SK-N-SH (cell line): ENCODE data around the gene ADAMTS2. TPM values are rescaled to one million over a fixed set of nuclear protein-coding genes. Genes with fewer than 3 reads are reported as not detected.

Source experiments
- CTCF ChIA-PET: fragments of 300-600, 350-600 bp; formaldehyde crosslinking; extraction: SDS; loops from one replicate; lab custom pipeline; 2021; lab: Yijun Ruan, JAX
- POLR2A ChIA-PET: fragments of 350-600 bp; sonication (Branson Sonifier 250); formaldehyde crosslinking; extraction: SDS; loops from one replicate; lab custom pipeline; 2020; ENCODE audit warnings: antibody characterized with exemption, inconsistent platforms; lab: Yijun Ruan, JAX
- DNase-seq: peaks from one replicate; pipeline ENCODE4 v3.0.0; 2012
- H2AFZ ChIP-seq: fragments of 200-600 bp; sonication (generic); 2 replicates; pipeline ENCODE4 v1.8.1; 2016; ENCODE audit warnings: antibody characterized with exemption, mild to moderate bottlenecking, low read depth
- H3F3A ChIP-seq: fragments of 200-600 bp; sonication (generic); replicated peaks from 2 replicates; pipeline ENCODE3; 2016; ENCODE audit warnings: antibody characterized with exemption, mild to moderate bottlenecking; ENCODE audit not compliant: insufficient read depth
- H3K27ac ChIP-seq, 2 experiments: fragments of 200-500 bp in 1 of 2; fragments of 200-600 bp in 1 of 2; sonication (Bioruptor generic) in 1 of 2; sonication (generic), shearing (Covaris generic) in 1 of 2; 2 replicates each; pipeline versions ENCODE4 v1.5.1 to v1.6.1; 2014 to 2016; ENCODE audit warnings: low read depth in 2 of 2, inconsistent platforms in 1 of 2, low read length in 1 of 2, mild to moderate bottlenecking in 1 of 2, mixed read lengths in 1 of 2
- H3K27me3 ChIP-seq: fragments of 200-600 bp; sonication (generic), shearing (Covaris generic); 2 replicates; pipeline ENCODE4 v1.6.1; 2016; ENCODE audit warnings: mixed run types; ENCODE audit not compliant: insufficient read depth
- H3K36me3 ChIP-seq, 2 experiments: fragments of 200-500 bp in 1 of 2; fragments of 200-600 bp in 1 of 2; sonication (Bioruptor generic) in 1 of 2; sonication (generic) in 1 of 2; replicated peaks in 1 of 2; 2 replicates each; pipeline versions ENCODE3 to v1.5.1; 2014 to 2016; ENCODE audit warnings: low read length in 1 of 2, mild to moderate bottlenecking in 1 of 2; ENCODE audit not compliant: insufficient read depth in 2 of 2, control insufficient read depth in 1 of 2
- H3K4me1 ChIP-seq, 2 experiments: fragments of 200-500 bp in 1 of 2; fragments of 200-600 bp in 1 of 2; sonication (Bioruptor generic) in 1 of 2; sonication (generic), shearing (Covaris generic) in 1 of 2; 2 replicates each; pipeline versions ENCODE4 v1.5.1 to v1.6.1; 2014 to 2016; ENCODE audit warnings: low read depth in 1 of 2, low read length in 1 of 2, mixed run types in 1 of 2; ENCODE audit not compliant: insufficient read depth in 2 of 2, control insufficient read depth in 1 of 2
- H3K4me2 ChIP-seq: fragments of 200-600 bp; sonication (generic), shearing (Covaris generic); 2 replicates; pipeline ENCODE4 v1.6.1; 2017; ENCODE audit warnings: mixed run types
- H3K4me3 ChIP-seq, 2 experiments: fragments of 200-500 bp in 1 of 2; fragments of 200-600 bp in 1 of 2; sonication (Bioruptor generic) in 1 of 2; sonication (generic), shearing (Covaris generic) in 1 of 2; 2 replicates each; pipeline versions ENCODE4 v1.5.1 to v1.8.1; 2014 to 2016; ENCODE audit warnings: low read depth in 2 of 2, inconsistent platforms in 1 of 2, low read length in 1 of 2, mild to moderate bottlenecking in 1 of 2, mixed read lengths in 1 of 2, moderate library complexity in 1 of 2
- H3K79me2 ChIP-seq: fragments of 200-600 bp; sonication (generic); 2 replicates; pipeline ENCODE4 v1.8.1; 2017; ENCODE audit warnings: mild to moderate bottlenecking; ENCODE audit not compliant: insufficient read depth
- H3K9ac ChIP-seq: fragments of 200-600 bp; sonication (generic); 2 replicates; pipeline ENCODE4 v1.6.1; 2017; ENCODE audit warnings: mixed run types
- H3K9me2 ChIP-seq: fragments of 200-600 bp; sonication (generic); 2 replicates; pipeline ENCODE4 v1.6.1; 2017; ENCODE audit warnings: mixed run types
- H3K9me3 ChIP-seq: fragments of 200-600 bp; sonication (generic); 2 replicates; pipeline ENCODE4 v1.6.1; 2017; ENCODE audit warnings: mixed run types, mild to moderate bottlenecking, moderate library complexity
- H4K20me1 ChIP-seq: fragments of 200-600 bp; sonication (generic); 2 replicates; pipeline ENCODE4 v1.6.1; 2017; ENCODE audit warnings: mild to moderate bottlenecking, mixed run types; ENCODE audit not compliant: insufficient read depth
- JUND ChIP-seq: IDR thresholded peaks from 2 replicates; pipeline ENCODE4 v1.4.0; 2012
- RCOR1 ChIP-seq: fragments of 150-350 bp; IDR thresholded peaks from 2 replicates; pipeline ENCODE4 v1.6.1; 2017; ENCODE audit warnings: antibody characterized with exemption, low read length
- TAF1 ChIP-seq: IDR thresholded peaks from 2 replicates; pipeline ENCODE4 v1.6.1; 2012; ENCODE audit warnings: low read depth, mild to moderate bottlenecking, low read length, moderate library complexity, borderline replicate concordance
- WGBS: methylation state at CpG from one replicate; pipeline ENCODE4 v1.1.6; 2017; ENCODE audit warnings: low lambda C conversion rate; 5-methylcytosine and 5-hydroxymethylcytosine counted together
- polyA plus RNA-seq, 3 experiments: library from polyadenylated mRNA; depleted of rRNA; stranded (reverse); fragments of >200 nt; gene quantifications; 2 replicates each; pipeline ENCODE4 v1.2.3, GENCODE V29; 2012
- TF ChIP-seq, protein P1 (sequence below): IDR thresholded peaks from 2 replicates; pipeline ENCODE4 v1.6.1; 2012; ENCODE audit warnings: mild to moderate bottlenecking, low read depth, low read length, moderate library complexity

ADAMTS2 gene
- polyA plus RNA-seq, 1 of the 3 experiments (the other 2 are of a cell fraction) = 0.12 TPM

DNA sequence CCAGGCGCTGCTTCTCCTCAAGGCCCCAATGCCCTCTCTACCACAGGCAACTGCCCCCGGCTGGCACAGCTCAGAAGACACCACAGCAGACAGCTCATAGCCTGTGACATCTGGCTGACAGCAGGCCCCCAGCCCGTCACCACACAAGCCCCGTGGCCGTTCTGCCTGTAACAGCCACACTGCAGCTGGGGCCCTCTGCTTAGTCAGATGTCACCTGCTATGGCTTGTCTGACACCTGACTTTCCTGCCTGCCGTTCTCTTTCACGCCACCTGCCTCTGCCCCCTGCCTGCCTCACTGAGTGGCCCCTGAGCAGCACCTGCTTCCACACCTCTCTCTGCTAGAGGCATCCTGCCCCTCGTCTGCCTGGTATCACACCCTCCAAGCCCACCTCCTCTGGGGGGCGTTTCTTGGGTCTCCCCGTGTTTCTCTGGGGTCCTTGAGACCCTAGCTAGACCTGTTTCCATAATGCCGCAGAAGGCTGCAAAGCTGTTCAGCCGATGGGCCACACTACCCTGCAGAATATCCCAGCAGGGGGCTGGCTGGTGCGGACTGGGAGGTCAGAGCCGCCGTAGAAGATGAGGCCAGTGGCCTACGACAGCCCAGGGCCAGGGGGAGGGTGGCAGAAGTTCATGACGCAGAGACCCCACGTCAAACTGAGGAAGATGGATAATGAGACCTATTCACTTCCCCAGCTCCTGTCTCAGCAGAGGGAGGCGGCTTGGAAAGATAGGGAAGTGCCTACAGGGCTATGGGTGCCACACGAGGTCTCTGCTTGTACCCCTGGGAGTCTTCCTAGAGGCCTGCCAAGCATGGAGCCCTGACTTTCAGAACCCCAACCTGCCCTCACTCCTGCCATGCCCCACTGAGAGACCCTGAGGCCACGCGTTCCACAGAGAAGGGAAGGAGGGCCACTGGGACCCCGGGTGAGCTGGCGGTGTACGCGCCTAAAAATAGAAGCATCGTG is 190.0 kb downstream of the ADAMTS2 start:
- WGBS = 40% methylated on average over 15 of the region's 27 CpGs

DNA sequence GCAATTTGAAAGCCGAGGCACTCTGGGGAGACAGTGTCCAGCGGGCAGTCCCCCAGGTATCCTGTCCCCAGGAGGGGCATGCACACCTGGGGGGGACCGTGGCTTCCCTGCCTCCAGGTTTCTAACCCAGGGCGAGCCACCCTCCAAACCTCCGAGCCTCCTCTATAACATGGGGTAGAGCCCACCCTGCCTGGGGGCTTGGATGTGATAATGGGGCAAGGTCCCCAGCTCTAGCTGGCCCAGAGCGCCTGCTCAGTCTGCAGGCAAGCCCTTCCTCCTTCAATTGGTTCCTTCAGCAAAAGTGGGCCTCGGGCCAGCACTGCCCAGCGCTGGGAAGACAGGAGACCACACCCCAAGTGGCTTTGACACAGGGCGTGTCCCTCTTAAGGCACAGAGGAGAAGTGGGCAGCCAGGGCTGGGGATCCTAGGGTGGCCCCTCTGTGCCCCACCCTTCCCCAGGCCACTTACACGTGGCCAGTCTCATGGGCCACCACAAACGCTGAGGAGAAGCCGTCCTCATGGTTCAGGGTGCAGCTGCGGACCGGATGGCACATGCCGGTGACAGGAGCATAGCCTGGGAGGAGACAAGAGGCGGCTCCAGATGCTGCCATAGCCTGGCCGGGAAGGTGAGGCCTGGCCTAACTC is 190.8 kb downstream of the ADAMTS2 start:
- ChIA-PET CTCF (interaction anchor here (0.6 to 3.0 kb wide), 6 partner anchors 13 to 383 kb away, joined by 3 to 13 read pairs (median 3); no protein-coding TSS in a partner anchor), POLR2A (no interaction called here)
- no peaks in the 10 kb centered on the region for H3K27me3 ChIP-seq
- no peaks in the 10 kb centered on the region for H3K9me2 ChIP-seq
- no peaks in the 10 kb centered on the region for H4K20me1 ChIP-seq
- peaks cover 0 to 8% of the 10 kb centered on the region in 2 experiments; a peak in 1 of 4 replicates for H3K4me1 ChIP-seq
- H3K9me3 ChIP-seq = no peaks in the 10 kb centered on the region
- H3F3A ChIP-seq = no peaks in the 10 kb centered on the region
- no peak overlapping the region for H3K27ac ChIP-seq
- TF ChIP-seq JUND (no peak), TAF1 (no peak)
- no peak for DNase-seq
- no peak overlapping the region for H3K4me3 ChIP-seq
- H3K9ac ChIP-seq = no peak overlapping the region
- no peak overlapping the region for H3K4me2 ChIP-seq
- no peak overlapping the region for H2AFZ ChIP-seq
- 60% methylated on average over 13 of the region's 17 CpGs for WGBS
- no peaks in the 10 kb centered on the region for H3K79me2 ChIP-seq
- H3K36me3 ChIP-seq = no peaks in the 10 kb centered on the region

More for the DNA sequence above, 190.0 kb downstream of the ADAMTS2 start:
- H4K20me1 ChIP-seq = no peaks in the 10 kb centered on the region
- no peaks in the 10 kb centered on the region for H3K9me2 ChIP-seq
- peak; percentile 64 for DNase-seq
- no peak overlapping the region for H3K27ac ChIP-seq
- H3K9me3 ChIP-seq = no peaks in the 10 kb centered on the region
- H3K4me3 ChIP-seq = no peak overlapping the region
- TF ChIP-seq RCOR1 = no peak
- TF ChIP-seq, protein P1, sequence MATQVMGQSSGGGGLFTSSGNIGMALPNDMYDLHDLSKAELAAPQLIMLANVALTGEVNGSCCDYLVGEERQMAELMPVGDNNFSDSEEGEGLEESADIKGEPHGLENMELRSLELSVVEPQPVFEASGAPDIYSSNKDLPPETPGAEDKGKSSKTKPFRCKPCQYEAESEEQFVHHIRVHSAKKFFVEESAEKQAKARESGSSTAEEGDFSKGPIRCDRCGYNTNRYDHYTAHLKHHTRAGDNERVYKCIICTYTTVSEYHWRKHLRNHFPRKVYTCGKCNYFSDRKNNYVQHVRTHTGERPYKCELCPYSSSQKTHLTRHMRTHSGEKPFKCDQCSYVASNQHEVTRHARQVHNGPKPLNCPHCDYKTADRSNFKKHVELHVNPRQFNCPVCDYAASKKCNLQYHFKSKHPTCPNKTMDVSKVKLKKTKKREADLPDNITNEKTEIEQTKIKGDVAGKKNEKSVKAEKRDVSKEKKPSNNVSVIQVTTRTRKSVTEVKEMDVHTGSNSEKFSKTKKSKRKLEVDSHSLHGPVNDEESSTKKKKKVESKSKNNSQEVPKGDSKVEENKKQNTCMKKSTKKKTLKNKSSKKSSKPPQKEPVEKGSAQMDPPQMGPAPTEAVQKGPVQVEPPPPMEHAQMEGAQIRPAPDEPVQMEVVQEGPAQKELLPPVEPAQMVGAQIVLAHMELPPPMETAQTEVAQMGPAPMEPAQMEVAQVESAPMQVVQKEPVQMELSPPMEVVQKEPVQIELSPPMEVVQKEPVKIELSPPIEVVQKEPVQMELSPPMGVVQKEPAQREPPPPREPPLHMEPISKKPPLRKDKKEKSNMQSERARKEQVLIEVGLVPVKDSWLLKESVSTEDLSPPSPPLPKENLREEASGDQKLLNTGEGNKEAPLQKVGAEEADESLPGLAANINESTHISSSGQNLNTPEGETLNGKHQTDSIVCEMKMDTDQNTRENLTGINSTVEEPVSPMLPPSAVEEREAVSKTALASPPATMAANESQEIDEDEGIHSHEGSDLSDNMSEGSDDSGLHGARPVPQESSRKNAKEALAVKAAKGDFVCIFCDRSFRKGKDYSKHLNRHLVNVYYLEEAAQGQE = no peak
- POLR2A ChIA-PET = no interaction called here
- no peak overlapping the region for H3K9ac ChIP-seq
- H3K27me3 ChIP-seq = no peaks in the 10 kb centered on the region
- H3K79me2 ChIP-seq = no peaks in the 10 kb centered on the region
- no peak overlapping the region for H3K4me2 ChIP-seq
- no peaks in the 10 kb centered on the region for H3K36me3 ChIP-seq
- peaks cover 0 to 8% of the 10 kb centered on the region in 2 experiments; a peak in 1 of 4 replicates for H3K4me1 ChIP-seq
- CTCF ChIA-PET = interaction anchor here (0.6 to 3.0 kb wide), 7 partner anchors 12 to 382 kb away, joined by 3 to 13 read pairs (median 3); no protein-coding TSS in a partner anchor
- H3F3A ChIP-seq = no peaks in the 10 kb centered on the region
- no peak overlapping the region for H2AFZ ChIP-seq
